PC-3 (cell line): ENCODE data around the gene TRMT2A.

Experiments used
- CTCF ChIP-seq: fragments of 300-600 bp; sonication (generic); conservative IDR thresholded peaks from 2 replicates; pipeline ENCODE4 v1.5.1; 2017; ENCODE audit warnings: antibody characterized with exemption, low read depth, mild to moderate bottlenecking, low read length
- EZH2 ChIP-seq: fragments of 300-600 bp; sonication (generic); IDR thresholded peaks from one replicate; pipeline ENCODE4 v1.6.1; 2017; ENCODE audit warnings: antibody characterized with exemption, mild to moderate bottlenecking, low read length; ENCODE audit not compliant: unreplicated experiment

DNA sequence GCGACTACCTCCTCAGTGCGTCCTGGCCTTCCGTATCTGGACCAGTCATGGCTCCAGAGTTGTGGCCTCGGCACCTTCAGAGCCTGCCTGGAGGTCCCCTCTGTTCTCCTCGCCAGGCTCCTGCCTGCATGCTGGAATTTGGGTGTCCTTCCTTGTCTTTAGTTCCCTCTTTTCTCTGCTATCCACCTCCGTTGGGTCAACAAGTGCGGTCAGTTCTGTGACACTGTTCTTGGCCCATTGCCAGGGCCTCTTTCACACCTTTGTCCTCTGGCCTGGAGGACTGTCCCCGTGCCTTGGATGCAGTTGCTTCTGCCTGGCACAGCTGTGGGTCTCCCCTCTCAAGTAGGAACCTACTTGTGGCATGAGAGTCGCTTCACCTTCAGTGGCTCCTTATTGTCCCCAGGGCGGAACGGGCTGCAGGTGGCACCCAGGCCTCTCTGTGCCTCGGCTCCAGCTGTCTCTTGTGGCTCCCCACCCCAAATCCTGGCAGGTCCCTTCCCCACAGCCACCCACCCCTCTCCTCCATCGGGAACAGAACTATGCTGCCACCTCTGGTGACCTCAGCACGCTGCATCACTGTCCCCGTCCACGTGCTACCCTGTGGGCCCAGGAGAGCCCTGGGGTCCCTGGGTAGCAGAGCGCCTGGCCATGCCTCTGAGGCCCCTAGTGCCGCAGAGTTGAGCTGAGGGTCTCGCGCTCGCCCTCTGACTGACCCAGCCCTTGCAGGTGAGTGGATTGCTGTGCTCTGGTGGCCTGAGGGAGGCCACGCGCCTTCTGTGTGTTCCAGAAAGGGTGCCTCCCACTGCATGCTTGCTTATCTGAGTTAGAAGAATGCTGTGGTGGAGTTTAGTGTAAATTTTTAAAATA, 32.2 kb downstream of the TRMT2A start:
- TF ChIP-seq EZH2 (no peak), CTCF (peak; percentile 51; the same call in 1 of the 2 replicates)
